ENCODE measurements around the gene MAPKAP1.

Gene MAPKAP1

GRCh38 chr9:125613141-125613540 lies 93.9 kb downstream of the MAPKAP1 start:
- TF ChIP-seq CTCF (IDR thresholded peaks at IDR 0.05; ENCODE audit: insufficient read depth, low read depth, low read length, missing control alignments), result no peak
- H3K4me3 ChIP-seq (ENCODE audit: low read depth, low read length), result no peak overlapping the region
- no peak for DNase-seq (ENCODE audit: low read depth)

- TF ChIP-seq CTCF (IDR thresholded peaks at IDR 0.05; ENCODE audit: insufficient read depth, low read depth, low read length, missing control alignments), result no peak
These were observed 94.4 kb downstream of the MAPKAP1 start for GRCh38 chr9:125612616-125613015.

GRCh38 chr9:125611121-125611765 lies 95.8 kb downstream of the MAPKAP1 start:
- DNase-seq (ENCODE audit: low read depth), result no peak
- H3K4me3 ChIP-seq (ENCODE audit: low read depth, low read length), result no peak overlapping the region
- TF ChIP-seq CTCF (IDR thresholded peaks at IDR 0.05; ENCODE audit: insufficient read depth, low read depth, low read length, missing control alignments), result no peak

More at GRCh38 chr9:125612616-125613015, 94.4 kb downstream of the MAPKAP1 start:
- DNase-seq (ENCODE audit: low read depth), result no peak
- H3K4me3 ChIP-seq (ENCODE audit: low read depth, low read length), result no peak overlapping the region

- DNase-seq (ENCODE audit: low read depth), result no peak
- no peak overlapping the region for H3K4me3 ChIP-seq (ENCODE audit: low read depth, low read length)
- no peak for TF ChIP-seq CTCF (IDR thresholded peaks at IDR 0.05; ENCODE audit: insufficient read depth, low read depth, low read length, missing control alignments)
These were observed 97.3 kb downstream of the MAPKAP1 start for GRCh38 chr9:125609744-125610143.

GRCh38 chr9:125608489-125609224 lies 98.4 kb downstream of the MAPKAP1 start:
- no peak for DNase-seq (ENCODE audit: low read depth)
- no peak overlapping the region for H3K4me3 ChIP-seq (ENCODE audit: low read depth, low read length)
- TF ChIP-seq CTCF (IDR thresholded peaks at IDR 0.05; ENCODE audit: insufficient read depth, low read depth, low read length, missing control alignments), result no peak

GRCh38 chr9:125604196-125604595 lies 102.8 kb downstream of the MAPKAP1 start:
- no peak for DNase-seq (ENCODE audit: low read depth)
- no peak overlapping the region for H3K4me3 ChIP-seq (ENCODE audit: low read depth, low read length)
- no peak for TF ChIP-seq CTCF (IDR thresholded peaks at IDR 0.05; ENCODE audit: insufficient read depth, low read depth, low read length, missing control alignments)
